Neural progenitor cell (in vitro differentiated cells): ENCODE measurements around the gene DNAJC22.

Experiments
- EZH2 ChIP-seq: fragments of 200-600 bp; sonication (generic); IDR thresholded peaks from 2 replicates; pipeline ENCODE4 v1.6.1; 2017; ENCODE audit warnings: antibody characterized with exemption, mild to moderate bottlenecking, moderate library complexity
- TF ChIP-seq, protein P1 (sequence below): fragments of 200-600 bp; sonication (generic); IDR thresholded peaks from 2 replicates; pipeline ENCODE4 v1.5.1; 2017; ENCODE audit warnings: antibody characterized with exemption, mild to moderate bottlenecking

DNA sequence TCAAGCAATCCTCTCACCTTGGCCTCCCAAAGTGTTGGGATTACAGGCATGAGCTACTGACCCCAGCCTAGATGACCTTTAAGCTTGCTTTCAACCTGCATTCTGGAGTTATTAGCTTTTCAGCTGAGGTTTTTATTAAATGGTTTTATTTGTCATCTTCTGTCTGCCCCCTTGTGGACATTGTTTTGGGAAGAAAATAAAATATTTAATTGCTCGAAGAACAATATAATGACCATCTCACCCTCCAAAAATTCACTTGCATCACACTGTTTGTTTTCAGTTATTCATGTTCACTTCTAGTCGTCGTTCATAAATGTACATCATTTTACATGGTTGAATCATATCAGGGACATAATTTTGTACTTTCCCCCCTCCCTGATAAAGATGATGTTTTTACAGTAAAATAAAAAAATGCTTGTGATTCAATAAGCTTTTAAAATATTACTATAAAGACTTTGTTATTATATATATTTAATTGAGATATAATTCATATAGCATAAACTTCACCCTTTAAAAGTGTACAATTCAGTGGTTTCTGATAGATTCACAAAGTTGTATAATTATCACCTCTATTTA, 10.5 kb downstream of the DNAJC22 start:
- TF ChIP-seq, protein P1, sequence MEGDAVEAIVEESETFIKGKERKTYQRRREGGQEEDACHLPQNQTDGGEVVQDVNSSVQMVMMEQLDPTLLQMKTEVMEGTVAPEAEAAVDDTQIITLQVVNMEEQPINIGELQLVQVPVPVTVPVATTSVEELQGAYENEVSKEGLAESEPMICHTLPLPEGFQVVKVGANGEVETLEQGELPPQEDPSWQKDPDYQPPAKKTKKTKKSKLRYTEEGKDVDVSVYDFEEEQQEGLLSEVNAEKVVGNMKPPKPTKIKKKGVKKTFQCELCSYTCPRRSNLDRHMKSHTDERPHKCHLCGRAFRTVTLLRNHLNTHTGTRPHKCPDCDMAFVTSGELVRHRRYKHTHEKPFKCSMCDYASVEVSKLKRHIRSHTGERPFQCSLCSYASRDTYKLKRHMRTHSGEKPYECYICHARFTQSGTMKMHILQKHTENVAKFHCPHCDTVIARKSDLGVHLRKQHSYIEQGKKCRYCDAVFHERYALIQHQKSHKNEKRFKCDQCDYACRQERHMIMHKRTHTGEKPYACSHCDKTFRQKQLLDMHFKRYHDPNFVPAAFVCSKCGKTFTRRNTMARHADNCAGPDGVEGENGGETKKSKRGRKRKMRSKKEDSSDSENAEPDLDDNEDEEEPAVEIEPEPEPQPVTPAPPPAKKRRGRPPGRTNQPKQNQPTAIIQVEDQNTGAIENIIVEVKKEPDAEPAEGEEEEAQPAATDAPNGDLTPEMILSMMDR = peak; percentile 67
- no peak for TF ChIP-seq EZH2
